IMR-90 (cell line): Measurements from ENCODE around the gene SORL1. TPM values are rescaled to one million over a fixed set of nuclear protein-coding genes. Genes with fewer than 3 reads are reported as not detected.

ENCODE experiments used
- ATAC-seq: fragments of 200-7000 bp; cut with Tn5 transposase; 2 replicates; pipeline ENCODE4 v1.9.1; 2020; ENCODE audit warnings: low read depth, mild to moderate bottlenecking, moderate library complexity
- BruUV-seq: library from RNA; stranded (reverse); fragments of 400-500 nt; replicated peaks from 2 replicates; lab custom pipeline; 2021; lab: Mats Ljungman, UMichigan
- CTCF ChIA-PET: fragments of 300-600 bp; formaldehyde crosslinking; extraction: SDS; loops from one replicate; lab custom pipeline; 2021; ENCODE audit warnings: antibody characterized with exemption; lab: Yijun Ruan, JAX
- POLR2A ChIA-PET: fragments of 300-600 bp; sonication (Branson Sonifier 250); formaldehyde crosslinking; loops from one replicate; lab custom pipeline; 2022; ENCODE audit warnings: antibody characterized with exemption; ENCODE audit not compliant: unreplicated experiment; lab: Charles Lee
- DNase-seq: peaks from one replicate; pipeline ENCODE4 v3.0.0; 2013
- H2AFZ ChIP-seq: replicated peaks from 2 replicates; pipeline ENCODE3; 2013; ENCODE audit warnings: low read length, mild to moderate bottlenecking; ENCODE audit not compliant: poor library complexity
- H2AK5ac ChIP-seq: 2 replicates; pipeline ENCODE4 v1.6.1; 2013; ENCODE audit warnings: low read depth, low read length, inconsistent platforms
- H2AK9ac ChIP-seq: replicated peaks from 2 replicates; pipeline ENCODE3; 2013; ENCODE audit warnings: mild to moderate bottlenecking, low read depth, low read length, moderate library complexity; ENCODE audit not compliant: poor library complexity
- H2BK120ac ChIP-seq: 2 replicates; pipeline ENCODE4 v1.6.1; 2013; ENCODE audit warnings: low read depth, low read length, inconsistent platforms
- H2BK15ac ChIP-seq: 3 replicates; pipeline ENCODE4 v1.6.1; 2013; ENCODE audit warnings: low read depth, low read length, inconsistent platforms
- H2BK20ac ChIP-seq: 2 replicates; pipeline ENCODE4 v1.6.1; 2013; ENCODE audit warnings: low read depth, mild to moderate bottlenecking, inconsistent platforms, low read length, moderate library complexity
- H2BK5ac ChIP-seq: 2 replicates; pipeline ENCODE4 v1.6.1; 2013; ENCODE audit warnings: mild to moderate bottlenecking, low read depth, low read length, inconsistent platforms; ENCODE audit not compliant: poor library complexity, severe bottlenecking
- H3K14ac ChIP-seq: replicated peaks from 2 replicates; pipeline ENCODE4 v1.6.1; 2013; ENCODE audit warnings: low read depth, low read length, inconsistent platforms
- H3K18ac ChIP-seq: 2 replicates; pipeline ENCODE4 v1.6.1; 2013; ENCODE audit warnings: low read depth, low read length, control low read depth
- H3K23ac ChIP-seq: 2 replicates; pipeline ENCODE4 v1.6.1; 2013; ENCODE audit warnings: low read depth, low read length, inconsistent platforms
- H3K27ac ChIP-seq: 2 replicates; pipeline ENCODE4 v1.5.1; 2013; ENCODE audit warnings: mild to moderate bottlenecking, control low read depth, low read length; ENCODE audit not compliant: insufficient read depth
- H3K27me3 ChIP-seq: 2 replicates; pipeline ENCODE4 v1.6.1; 2013; ENCODE audit warnings: low read length; ENCODE audit not compliant: control insufficient read depth, insufficient read depth
- H3K36me3 ChIP-seq: 2 replicates; pipeline ENCODE4 v1.6.1; 2013; ENCODE audit warnings: low read length, mixed read lengths; ENCODE audit not compliant: control insufficient read depth, insufficient read depth
- H3K4ac ChIP-seq: 2 replicates; pipeline ENCODE4 v1.6.1; 2013; ENCODE audit warnings: low read depth, low read length, inconsistent platforms
- H3K4me1 ChIP-seq: 2 replicates; pipeline ENCODE4 v1.6.1; 2013; ENCODE audit warnings: low read length, mixed read lengths; ENCODE audit not compliant: control insufficient read depth, insufficient read depth
- H3K4me2 ChIP-seq: 2 replicates; pipeline ENCODE4 v1.6.1; 2013; ENCODE audit warnings: low read depth, mild to moderate bottlenecking, control low read depth, low read length, moderate library complexity
- H3K4me3 ChIP-seq: 2 replicates; pipeline ENCODE4 v1.5.1; 2013; ENCODE audit warnings: low read depth, mild to moderate bottlenecking, control low read depth, low read length, moderate library complexity; ENCODE audit not compliant: insufficient read depth
- H3K56ac ChIP-seq: 2 replicates; pipeline ENCODE4 v1.6.1; 2013; ENCODE audit warnings: low read length, inconsistent platforms; ENCODE audit not compliant: insufficient read depth; ENCODE audit errors: extremely low read depth
- H3K79me1 ChIP-seq, 2 experiments: 2 replicates each; pipeline ENCODE4 v1.6.1; 2013; ENCODE audit warnings: low read length in 2 of 2, inconsistent platforms in 1 of 2, low read depth in 1 of 2
- H3K9ac ChIP-seq: 2 replicates; pipeline ENCODE4 v1.6.1; 2013; ENCODE audit warnings: low read depth, low read length, control low read depth
- H3K9me1 ChIP-seq: 2 replicates; pipeline ENCODE4 v1.6.1; 2013; ENCODE audit warnings: low read length, inconsistent platforms; ENCODE audit not compliant: insufficient read depth
- H3K9me3 ChIP-seq: 2 replicates; pipeline ENCODE4 v1.6.1; 2013; ENCODE audit warnings: low read length; ENCODE audit not compliant: control insufficient read depth, insufficient read depth
- H4K20me1 ChIP-seq: 2 replicates; pipeline ENCODE4 v1.6.1; 2013; ENCODE audit warnings: low read length, inconsistent platforms; ENCODE audit not compliant: insufficient read depth
- H4K5ac ChIP-seq: 2 replicates; pipeline ENCODE4 v1.6.1; 2013; ENCODE audit warnings: mild to moderate bottlenecking, low read depth, low read length, control low read depth
- H4K8ac ChIP-seq, 2 experiments: 2 replicates each; pipeline ENCODE4 v1.6.1; 2013; ENCODE audit warnings: low read depth in 2 of 2, low read length in 2 of 2, control low read depth in 1 of 2, inconsistent platforms in 1 of 2
- H4K91ac ChIP-seq: 2 replicates; pipeline ENCODE4 v1.6.1; 2013; ENCODE audit warnings: low read depth, low read length, inconsistent platforms; ENCODE audit not compliant: insufficient read depth
- CEBPB ChIP-seq: IDR thresholded peaks from 2 replicates; pipeline ENCODE4 v1.6.1; 2012; ENCODE audit warnings: low read depth, low read length, improper control_type of control experiment
- CHD1 ChIP-seq: IDR thresholded peaks from 2 replicates; pipeline ENCODE4 v1.6.1; 2012; ENCODE audit warnings: low read depth, low read length, improper control_type of control experiment
- MAFK ChIP-seq: IDR thresholded peaks from 2 replicates; pipeline ENCODE4 v1.6.1; 2012; ENCODE audit warnings: low read depth, low read length, improper control_type of control experiment
- NFE2L2 ChIP-seq: fragments of 150-350 bp; IDR thresholded peaks from 2 replicates; pipeline ENCODE4 v1.6.1; 2016; ENCODE audit warnings: low read depth, mild to moderate bottlenecking, low read length
- RAD21 ChIP-seq: IDR thresholded peaks from 2 replicates; pipeline ENCODE4 v1.6.1; 2012; ENCODE audit warnings: low read length, improper control_type of control experiment
- RCOR1 ChIP-seq: IDR thresholded peaks from 2 replicates; pipeline ENCODE4 v1.6.1; 2012; ENCODE audit warnings: mild to moderate bottlenecking, low read length, improper control_type of control experiment; ENCODE audit not compliant: insufficient replicate concordance
- RFX5 ChIP-seq: IDR thresholded peaks from 2 replicates; pipeline ENCODE4 v1.8.0; 2012; ENCODE audit warnings: low read depth, mild to moderate bottlenecking, low read length, moderate library complexity
- SMC3 ChIP-seq: fragments of 150-350 bp; IDR thresholded peaks from 2 replicates; pipeline ENCODE4 v1.6.1; 2016; ENCODE audit warnings: low read depth, mild to moderate bottlenecking, antibody characterized with exemption, low read length, moderate library complexity
- WGBS, 2 experiments: methylation state at CpG; one replicate each; pipeline versions ENCODE4 v1.1.5 to v1.1.7; 2013; ENCODE audit warnings: missing lambda C conversion rate in 2 of 2; ENCODE audit not compliant: insufficient read length in 1 of 2; ENCODE audit errors: extremely low coverage in 2 of 2; 5-methylcytosine and 5-hydroxymethylcytosine counted together
- dilution Hi-C: fragments of 300-500 bp; cut with HindIII; formaldehyde crosslinking; loops from one replicate; pipeline ENCODE4 v1.14.3; 2018; ENCODE audit warnings: low sequenced_read_pairs; ENCODE audit not compliant: unreplicated experiment
- in situ Hi-C: fragments of 300-500 bp; cut with MboI; formaldehyde crosslinking; loops from 3 replicates; pipeline ENCODE4 v1.14.3; 2019; ENCODE audit warnings: low sequenced_read_pairs, inconsistent platforms, mixed read lengths
- intact Hi-C: fragments of 100-400 bp; cut with micrococcal nuclease; formaldehyde crosslinking; loops from 2 replicates; pipeline ENCODE4 v1.10.0; 2022
- polyA plus RNA-seq, 3 experiments: library from polyadenylated mRNA; depleted of rRNA; stranded (reverse); fragments of >200 nt; gene quantifications; 2 replicates each; pipeline ENCODE4 v1.2.3, GENCODE V29; 2012; ENCODE audit warnings: low replicate concordance in 1 of 3
- total RNA-seq: library from RNA; depleted of rRNA; stranded (reverse); fragments of >200 nt; gene quantifications from 2 replicates; pipeline ENCODE4 v1.2.3, GENCODE V29; 2012
- TF ChIP-seq, protein P1 (sequence below): fragments of 150-350 bp; IDR thresholded peaks from 2 replicates; pipeline ENCODE4 v1.6.1; 2016; ENCODE audit warnings: low read depth, mild to moderate bottlenecking, low read length, moderate library complexity, borderline replicate concordance
- TF ChIP-seq, protein P2 (sequence below): conservative IDR thresholded peaks from 2 replicates; pipeline ENCODE4 v1.5.1; 2012; ENCODE audit warnings: mild to moderate bottlenecking, low read depth, low read length, improper control_type of control experiment
- TF ChIP-seq, protein P3 (sequence below): fragments of 150-350 bp; IDR thresholded peaks from 2 replicates; pipeline ENCODE4 v1.6.1; 2017; ENCODE audit warnings: mild to moderate bottlenecking, antibody characterized with exemption, low read length, low read depth

Gene SORL1
- total and polyA plus RNA-seq, 2 of the 4 experiments (the other 2 are of a cell fraction) = 1.0 to 2.0 TPM

DNA sequence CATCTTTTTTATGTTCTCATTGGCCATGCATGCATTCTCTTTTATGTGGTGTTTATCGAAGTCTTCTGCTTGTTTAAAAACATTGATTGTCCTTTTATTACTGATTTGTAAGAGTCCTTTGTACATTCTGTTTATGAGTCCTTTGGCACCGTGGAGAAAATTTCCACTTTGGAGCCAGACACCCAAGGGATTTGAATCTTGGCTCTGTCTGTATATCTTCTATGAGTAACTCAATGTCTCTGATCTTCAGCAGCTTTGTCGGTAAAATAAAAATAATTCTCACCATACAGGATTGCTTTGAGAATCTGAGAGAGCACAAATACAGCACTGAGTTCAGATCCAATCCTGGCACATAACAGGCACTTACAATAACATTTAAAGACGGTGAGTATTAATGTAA lies 12.8 kb upstream of the SORL1 start:
- no peak overlapping the region for H3K23ac ChIP-seq
- H3K56ac ChIP-seq = no peak overlapping the region
- no peak overlapping the region for H3K27ac ChIP-seq
- no peak overlapping the region for H3K14ac ChIP-seq
- POLR2A ChIA-PET = no interaction called here
- no peak overlapping the region for H3K18ac ChIP-seq
- TF ChIP-seq MAFK (no peak), CEBPB (no peak), SMC3 (no peak), NFE2L2 (no peak), RAD21 (no peak), RCOR1 (no peak), CHD1 (no peak), RFX5 (no peak)
- TF ChIP-seq, protein P1, sequence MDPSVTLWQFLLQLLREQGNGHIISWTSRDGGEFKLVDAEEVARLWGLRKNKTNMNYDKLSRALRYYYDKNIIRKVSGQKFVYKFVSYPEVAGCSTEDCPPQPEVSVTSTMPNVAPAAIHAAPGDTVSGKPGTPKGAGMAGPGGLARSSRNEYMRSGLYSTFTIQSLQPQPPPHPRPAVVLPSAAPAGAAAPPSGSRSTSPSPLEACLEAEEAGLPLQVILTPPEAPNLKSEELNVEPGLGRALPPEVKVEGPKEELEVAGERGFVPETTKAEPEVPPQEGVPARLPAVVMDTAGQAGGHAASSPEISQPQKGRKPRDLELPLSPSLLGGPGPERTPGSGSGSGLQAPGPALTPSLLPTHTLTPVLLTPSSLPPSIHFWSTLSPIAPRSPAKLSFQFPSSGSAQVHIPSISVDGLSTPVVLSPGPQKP = no peak
- TF ChIP-seq, protein P2, sequence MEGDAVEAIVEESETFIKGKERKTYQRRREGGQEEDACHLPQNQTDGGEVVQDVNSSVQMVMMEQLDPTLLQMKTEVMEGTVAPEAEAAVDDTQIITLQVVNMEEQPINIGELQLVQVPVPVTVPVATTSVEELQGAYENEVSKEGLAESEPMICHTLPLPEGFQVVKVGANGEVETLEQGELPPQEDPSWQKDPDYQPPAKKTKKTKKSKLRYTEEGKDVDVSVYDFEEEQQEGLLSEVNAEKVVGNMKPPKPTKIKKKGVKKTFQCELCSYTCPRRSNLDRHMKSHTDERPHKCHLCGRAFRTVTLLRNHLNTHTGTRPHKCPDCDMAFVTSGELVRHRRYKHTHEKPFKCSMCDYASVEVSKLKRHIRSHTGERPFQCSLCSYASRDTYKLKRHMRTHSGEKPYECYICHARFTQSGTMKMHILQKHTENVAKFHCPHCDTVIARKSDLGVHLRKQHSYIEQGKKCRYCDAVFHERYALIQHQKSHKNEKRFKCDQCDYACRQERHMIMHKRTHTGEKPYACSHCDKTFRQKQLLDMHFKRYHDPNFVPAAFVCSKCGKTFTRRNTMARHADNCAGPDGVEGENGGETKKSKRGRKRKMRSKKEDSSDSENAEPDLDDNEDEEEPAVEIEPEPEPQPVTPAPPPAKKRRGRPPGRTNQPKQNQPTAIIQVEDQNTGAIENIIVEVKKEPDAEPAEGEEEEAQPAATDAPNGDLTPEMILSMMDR = no peak
- TF ChIP-seq, protein P3, sequence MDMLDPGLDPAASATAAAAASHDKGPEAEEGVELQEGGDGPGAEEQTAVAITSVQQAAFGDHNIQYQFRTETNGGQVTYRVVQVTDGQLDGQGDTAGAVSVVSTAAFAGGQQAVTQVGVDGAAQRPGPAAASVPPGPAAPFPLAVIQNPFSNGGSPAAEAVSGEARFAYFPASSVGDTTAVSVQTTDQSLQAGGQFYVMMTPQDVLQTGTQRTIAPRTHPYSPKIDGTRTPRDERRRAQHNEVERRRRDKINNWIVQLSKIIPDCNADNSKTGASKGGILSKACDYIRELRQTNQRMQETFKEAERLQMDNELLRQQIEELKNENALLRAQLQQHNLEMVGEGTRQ = no peak
- H3K4me2 ChIP-seq = no peak overlapping the region
- H2AFZ ChIP-seq = no peak overlapping the region
- H4K5ac ChIP-seq = no peak overlapping the region
- ATAC-seq (no peak), DNase-seq (no peak)
- no CpG with 5 or more reads among the region's 4 CpGs for WGBS, 2 experiments
- H2BK120ac ChIP-seq = no peak overlapping the region
- H2AK9ac ChIP-seq = no peak overlapping the region
- H3K79me1 ChIP-seq = no peaks in the 10 kb centered on the region
- H3K27me3 ChIP-seq = peaks cover 27% of the 10 kb centered on the region
- no peak overlapping the region for H2BK5ac ChIP-seq
- H2BK20ac ChIP-seq = no peak overlapping the region
- no peaks in the 10 kb centered on the region for H3K9me3 ChIP-seq
- dilution Hi-C loops (no loop called here), in situ Hi-C loops (no loop called here), intact Hi-C loops (no loop called here)
- no peak overlapping the region for H3K4me3 ChIP-seq
- BruUV-seq = no TSS peak
- no peak overlapping the region for H3K9ac ChIP-seq
- H3K4ac ChIP-seq = no peak overlapping the region
- H4K8ac ChIP-seq = no peak overlapping the region
- CTCF ChIA-PET = no interaction called here
- H2AK5ac ChIP-seq = no peak overlapping the region
- no peak overlapping the region for H2BK15ac ChIP-seq
- no peaks in the 10 kb centered on the region for H4K20me1 ChIP-seq
- no peaks in the 10 kb centered on the region for H3K9me1 ChIP-seq
- no peaks in the 10 kb centered on the region for H3K36me3 ChIP-seq
- no peaks in the 10 kb centered on the region for H3K4me1 ChIP-seq
- no peak overlapping the region for H4K91ac ChIP-seq
